Mesenteric fat pad (tissue), 1 donor: Measurements from ENCODE around the gene RAB22A. TPM values are rescaled to one million over a fixed set of nuclear protein-coding genes. Genes with fewer than 3 reads are reported as not detected.

Experiments
- DNase-seq: peaks from one replicate; pipeline ENCODE4 v3.0.0-alpha.2; 2020; ENCODE audit warnings: low spot score
- long read RNA-seq: library from polyadenylated mRNA; unstranded; transcript quantifications from one replicate; pipeline ENCODE4 v2.0.0, GENCODE V29; 2020
- total RNA-seq: library from RNA; stranded (reverse); fragmentation: NEBNext Ultra II Directional; extraction: Animal tissue kit (Norgen Biotek cat#: 25700); gene quantifications from one replicate; pipeline ENCODE4 v1.2.1, GENCODE V29; 2021
- donor health status: DM: yes; HTN: yes; CAD: no.

RAB22A gene, protein sequence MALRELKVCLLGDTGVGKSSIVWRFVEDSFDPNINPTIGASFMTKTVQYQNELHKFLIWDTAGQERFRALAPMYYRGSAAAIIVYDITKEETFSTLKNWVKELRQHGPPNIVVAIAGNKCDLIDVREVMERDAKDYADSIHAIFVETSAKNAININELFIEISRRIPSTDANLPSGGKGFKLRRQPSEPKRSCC
- total RNA-seq: 22.2 TPM
- long read RNA-seq, full-length matches to known transcripts: 5 of 8 reads
- long read RNA-seq, partial matches to known transcripts: 0 of 8 reads
- long read RNA-seq, other reads (novel, unspliced or antisense): 3 of 8 reads

GRCh38 chr20:58309591-58310290 lies at the start of gene RAB22A:
TSS of gene RAB22A (plus strand) at chr20:58309715. CDS start at chr20:58309977, 262 bp downstream.
- peak; percentile 96 for DNase-seq

DNA sequence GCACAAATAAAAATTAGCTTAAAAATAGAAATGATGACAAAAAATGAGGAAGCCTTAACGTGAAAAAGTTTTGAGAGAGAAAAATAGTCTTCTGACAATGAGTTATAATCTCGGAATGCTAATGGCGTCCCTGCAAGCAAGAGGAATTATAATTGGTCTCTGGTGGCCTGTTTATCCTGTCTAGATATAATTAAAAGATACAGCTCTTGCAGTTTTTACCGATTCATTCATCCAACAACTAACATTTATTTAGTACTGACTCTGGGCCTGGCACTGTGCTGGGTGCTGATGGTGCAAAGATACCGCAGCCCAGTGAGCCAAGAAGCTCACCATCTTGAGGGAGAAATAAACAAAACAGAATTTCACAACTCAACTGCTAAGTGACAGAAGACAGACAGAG lies 49.5 kb upstream of the RAB22A start:
- no peak for DNase-seq

- no peak for DNase-seq
Observed at GRCh38 chr20:58261660-58262059, 47.9 kb upstream of the RAB22A start.

- DNase-seq: no peak
Observed at GRCh38 chr20:58264271-58264670, 45.2 kb upstream of the RAB22A start.

DNA sequence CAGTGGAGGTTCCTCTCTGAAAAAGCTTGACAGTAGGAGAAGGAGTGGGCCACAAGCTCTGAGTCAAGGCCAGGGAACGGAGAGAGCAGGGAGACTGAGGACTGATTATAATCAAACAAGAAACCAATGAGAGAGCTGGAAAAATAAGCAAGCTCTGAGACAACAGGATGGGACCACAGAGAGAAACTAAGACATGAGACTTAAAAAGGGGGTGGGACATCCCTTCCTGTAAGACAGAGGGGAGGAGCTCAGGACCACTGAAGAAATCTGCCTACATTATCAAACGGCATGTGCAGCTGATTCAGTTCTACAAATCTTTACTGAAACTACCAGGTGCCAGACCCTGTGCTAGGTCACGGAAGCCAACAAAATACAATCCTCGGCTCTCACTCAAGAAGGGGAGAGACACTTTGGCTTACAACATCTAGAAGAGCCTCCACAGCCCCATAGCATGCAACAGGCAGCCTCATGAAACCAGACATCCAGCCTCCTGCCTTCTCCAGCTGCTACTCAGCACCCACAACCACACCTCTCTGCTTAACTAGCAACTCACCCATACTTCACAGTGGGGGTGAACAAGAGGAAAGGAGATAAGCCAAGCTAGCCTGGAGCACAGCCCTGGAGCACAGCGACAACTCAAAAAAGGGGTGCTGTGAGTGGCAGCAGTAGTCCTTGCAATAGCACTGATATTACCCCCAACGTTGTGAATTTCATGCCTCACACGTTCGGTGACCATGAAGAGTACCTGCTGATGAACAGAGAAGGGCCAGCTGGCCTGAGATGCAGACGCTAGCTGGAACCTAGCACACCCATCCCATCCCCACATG lies 41.9 kb upstream of the RAB22A start:
- DNase-seq: no peak

GRCh38 chr20:58268421-58268821 lies 41.1 kb upstream of the RAB22A start:
- no peak for DNase-seq

- no peak for DNase-seq
Observed at GRCh38 chr20:58268936-58269619, 40.4 kb upstream of the RAB22A start.

GRCh38 chr20:58271606-58272351 lies 37.7 kb upstream of the RAB22A start:
- DNase-seq: no peak

GRCh38 chr20:58274384-58274783 lies 35.1 kb upstream of the RAB22A start:
- no peak for DNase-seq

DNA sequence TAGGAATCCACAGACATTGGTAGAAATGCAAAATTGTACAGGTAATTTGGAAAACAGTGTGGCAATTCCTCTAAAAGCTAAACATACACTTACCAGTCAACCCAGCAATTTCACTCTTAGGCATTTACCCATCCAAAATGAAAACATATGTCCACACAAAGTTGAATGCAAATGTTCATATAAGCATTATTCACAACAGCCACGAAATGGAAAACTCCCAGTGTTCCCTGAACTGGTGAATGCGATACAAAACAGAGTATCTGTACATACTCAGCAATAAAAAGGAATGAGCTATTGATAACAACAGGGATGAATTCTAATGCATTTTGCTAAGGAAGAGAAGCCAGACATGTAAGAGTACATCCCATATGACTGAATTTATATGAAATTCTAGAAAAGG lies 32.4 kb upstream of the RAB22A start:
- no peak for DNase-seq

DNA sequence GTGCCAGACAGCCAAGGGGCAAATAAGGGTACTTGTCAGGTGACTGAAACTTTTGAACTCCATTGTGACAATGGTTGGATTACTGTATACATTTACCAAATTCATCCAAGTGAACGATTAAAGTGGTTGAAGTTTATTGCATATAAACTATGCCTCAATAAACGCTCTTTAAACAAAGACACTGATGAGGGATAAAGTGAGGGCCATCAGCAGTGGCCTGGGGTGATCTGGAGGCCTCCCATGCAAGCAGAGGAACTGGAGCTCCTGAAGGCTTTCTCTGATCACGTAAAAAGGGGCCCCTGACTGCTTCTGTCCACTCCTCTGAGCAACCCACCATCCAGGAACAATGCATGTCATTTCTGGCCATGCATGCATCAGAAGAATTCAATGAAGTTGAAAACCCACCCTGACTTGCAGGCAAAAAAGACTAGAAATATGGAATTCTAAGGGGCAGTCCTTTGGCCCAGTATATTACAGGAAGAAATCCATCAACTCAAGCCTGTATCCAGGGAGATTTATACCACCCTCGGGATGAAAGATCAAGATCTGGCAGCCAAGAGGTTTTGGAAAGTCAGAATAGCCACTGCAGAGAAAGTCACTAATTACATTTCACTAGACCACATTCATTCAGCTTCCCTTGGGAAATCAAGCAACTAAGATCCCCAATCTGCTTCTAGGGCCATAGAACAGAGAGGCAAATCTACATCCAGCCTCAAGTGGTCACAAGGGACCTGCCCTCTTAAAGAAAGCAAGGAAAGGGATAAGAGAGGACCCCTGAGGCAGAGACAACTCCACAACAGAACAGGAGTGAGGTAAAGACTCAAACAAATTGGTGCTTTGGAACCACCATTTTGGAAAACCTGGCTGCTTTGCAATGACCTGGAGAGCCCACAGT lies 31.7 kb upstream of the RAB22A start:
- DNase-seq: no peak

- DNase-seq: no peak
Observed at GRCh38 chr20:58286729-58287128, 22.8 kb upstream of the RAB22A start.

- no peak for DNase-seq
Observed at GRCh38 chr20:58287638-58288037, 21.9 kb upstream of the RAB22A start.

DNA sequence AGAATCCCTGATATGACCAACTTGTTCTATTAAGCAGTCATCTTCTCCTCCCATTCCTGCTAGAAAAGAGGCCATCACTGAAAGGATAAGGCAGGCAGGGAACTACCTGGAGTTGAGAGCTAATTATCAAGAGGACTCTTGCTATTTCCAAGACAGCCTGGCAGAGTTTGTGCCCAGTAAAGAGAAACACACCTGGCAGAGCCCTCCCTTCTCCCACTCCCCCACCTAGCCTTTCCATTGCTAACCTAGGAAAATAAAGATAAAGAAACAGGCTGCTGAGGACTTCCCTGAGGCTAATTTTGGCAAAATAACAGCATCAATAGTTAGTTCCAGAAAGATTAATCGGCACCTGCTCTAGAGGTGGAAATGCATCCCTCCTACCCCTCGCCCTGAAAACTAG lies 20.4 kb upstream of the RAB22A start:
- no peak for DNase-seq

- no peak for DNase-seq
Observed at GRCh38 chr20:58293453-58293852, 16.1 kb upstream of the RAB22A start.

GRCh38 chr20:58294497-58295455 lies 14.7 kb upstream of the RAB22A start:
- no peak for DNase-seq

- no peak for DNase-seq
Observed at GRCh38 chr20:58296051-58296837, 13.3 kb upstream of the RAB22A start.

DNA sequence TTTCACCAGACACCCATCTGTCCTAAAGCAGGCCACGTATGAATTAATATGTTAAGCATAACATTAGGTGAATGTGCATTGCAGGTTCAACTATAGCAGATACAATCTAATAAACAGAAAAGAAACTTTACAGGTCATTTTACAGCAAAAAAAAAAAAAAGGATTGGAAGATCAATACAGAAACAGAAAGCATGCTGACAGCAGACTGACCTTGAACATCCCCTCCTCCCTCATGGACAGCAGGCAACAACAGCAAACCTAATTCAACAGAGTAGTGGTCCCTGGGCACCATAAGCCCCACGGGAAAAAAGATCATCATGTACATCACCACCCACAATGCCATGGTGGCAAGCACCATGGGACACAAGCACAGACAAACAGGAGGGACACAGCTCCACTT lies 12.1 kb upstream of the RAB22A start:
- DNase-seq: no peak
